IMR-90 (cell line): Measurements from ENCODE around the gene PGBD1. TPM values are rescaled to one million over a fixed set of nuclear protein-coding genes. Genes with fewer than 3 reads are reported as not detected.

Experiments
- ATAC-seq: fragments of 200-7000 bp; cut with Tn5 transposase; 2 replicates; pipeline ENCODE4 v1.9.1; 2020; ENCODE audit warnings: low read depth, mild to moderate bottlenecking, moderate library complexity
- BruUV-seq: library from RNA; stranded (reverse); fragments of 400-500 nt; replicated peaks from 2 replicates; lab custom pipeline; 2021; lab: Mats Ljungman, UMichigan
- CTCF ChIA-PET: fragments of 300-600 bp; formaldehyde crosslinking; extraction: SDS; loops from one replicate; lab custom pipeline; 2021; ENCODE audit warnings: antibody characterized with exemption; lab: Yijun Ruan, JAX
- POLR2A ChIA-PET: fragments of 300-600 bp; sonication (Branson Sonifier 250); formaldehyde crosslinking; loops from one replicate; lab custom pipeline; 2022; ENCODE audit warnings: antibody characterized with exemption; ENCODE audit not compliant: unreplicated experiment; lab: Charles Lee
- DNase-seq: peaks from one replicate; pipeline ENCODE4 v3.0.0; 2013
- H2AFZ ChIP-seq: replicated peaks from 2 replicates; pipeline ENCODE3; 2013; ENCODE audit warnings: low read length, mild to moderate bottlenecking; ENCODE audit not compliant: poor library complexity
- H2AK5ac ChIP-seq: 2 replicates; pipeline ENCODE4 v1.6.1; 2013; ENCODE audit warnings: low read depth, low read length, inconsistent platforms
- H2AK9ac ChIP-seq: replicated peaks from 2 replicates; pipeline ENCODE3; 2013; ENCODE audit warnings: mild to moderate bottlenecking, low read depth, low read length, moderate library complexity; ENCODE audit not compliant: poor library complexity
- H2BK120ac ChIP-seq: 2 replicates; pipeline ENCODE4 v1.6.1; 2013; ENCODE audit warnings: low read depth, low read length, inconsistent platforms
- H2BK15ac ChIP-seq: 3 replicates; pipeline ENCODE4 v1.6.1; 2013; ENCODE audit warnings: low read depth, low read length, inconsistent platforms
- H2BK20ac ChIP-seq: 2 replicates; pipeline ENCODE4 v1.6.1; 2013; ENCODE audit warnings: low read depth, mild to moderate bottlenecking, inconsistent platforms, low read length, moderate library complexity
- H2BK5ac ChIP-seq: 2 replicates; pipeline ENCODE4 v1.6.1; 2013; ENCODE audit warnings: mild to moderate bottlenecking, low read depth, low read length, inconsistent platforms; ENCODE audit not compliant: poor library complexity, severe bottlenecking
- H3K14ac ChIP-seq: replicated peaks from 2 replicates; pipeline ENCODE4 v1.6.1; 2013; ENCODE audit warnings: low read depth, low read length, inconsistent platforms
- H3K18ac ChIP-seq: 2 replicates; pipeline ENCODE4 v1.6.1; 2013; ENCODE audit warnings: low read depth, low read length, control low read depth
- H3K23ac ChIP-seq: 2 replicates; pipeline ENCODE4 v1.6.1; 2013; ENCODE audit warnings: low read depth, low read length, inconsistent platforms
- H3K27ac ChIP-seq: 2 replicates; pipeline ENCODE4 v1.5.1; 2013; ENCODE audit warnings: mild to moderate bottlenecking, control low read depth, low read length; ENCODE audit not compliant: insufficient read depth
- H3K27me3 ChIP-seq: 2 replicates; pipeline ENCODE4 v1.6.1; 2013; ENCODE audit warnings: low read length; ENCODE audit not compliant: control insufficient read depth, insufficient read depth
- H3K36me3 ChIP-seq: 2 replicates; pipeline ENCODE4 v1.6.1; 2013; ENCODE audit warnings: low read length, mixed read lengths; ENCODE audit not compliant: control insufficient read depth, insufficient read depth
- H3K4ac ChIP-seq: 2 replicates; pipeline ENCODE4 v1.6.1; 2013; ENCODE audit warnings: low read depth, low read length, inconsistent platforms
- H3K4me1 ChIP-seq: 2 replicates; pipeline ENCODE4 v1.6.1; 2013; ENCODE audit warnings: low read length, mixed read lengths; ENCODE audit not compliant: control insufficient read depth, insufficient read depth
- H3K4me2 ChIP-seq: 2 replicates; pipeline ENCODE4 v1.6.1; 2013; ENCODE audit warnings: low read depth, mild to moderate bottlenecking, control low read depth, low read length, moderate library complexity
- H3K4me3 ChIP-seq: 2 replicates; pipeline ENCODE4 v1.5.1; 2013; ENCODE audit warnings: low read depth, mild to moderate bottlenecking, control low read depth, low read length, moderate library complexity; ENCODE audit not compliant: insufficient read depth
- H3K56ac ChIP-seq: 2 replicates; pipeline ENCODE4 v1.6.1; 2013; ENCODE audit warnings: low read length, inconsistent platforms; ENCODE audit not compliant: insufficient read depth; ENCODE audit errors: extremely low read depth
- H3K79me1 ChIP-seq, 2 experiments: 2 replicates each; pipeline ENCODE4 v1.6.1; 2013; ENCODE audit warnings: low read length in 2 of 2, inconsistent platforms in 1 of 2, low read depth in 1 of 2
- H3K9ac ChIP-seq: 2 replicates; pipeline ENCODE4 v1.6.1; 2013; ENCODE audit warnings: low read depth, low read length, control low read depth
- H3K9me1 ChIP-seq: 2 replicates; pipeline ENCODE4 v1.6.1; 2013; ENCODE audit warnings: low read length, inconsistent platforms; ENCODE audit not compliant: insufficient read depth
- H3K9me3 ChIP-seq: 2 replicates; pipeline ENCODE4 v1.6.1; 2013; ENCODE audit warnings: low read length; ENCODE audit not compliant: control insufficient read depth, insufficient read depth
- H4K20me1 ChIP-seq: 2 replicates; pipeline ENCODE4 v1.6.1; 2013; ENCODE audit warnings: low read length, inconsistent platforms; ENCODE audit not compliant: insufficient read depth
- H4K5ac ChIP-seq: 2 replicates; pipeline ENCODE4 v1.6.1; 2013; ENCODE audit warnings: mild to moderate bottlenecking, low read depth, low read length, control low read depth
- H4K8ac ChIP-seq, 2 experiments: 2 replicates each; pipeline ENCODE4 v1.6.1; 2013; ENCODE audit warnings: low read depth in 2 of 2, low read length in 2 of 2, control low read depth in 1 of 2, inconsistent platforms in 1 of 2
- H4K91ac ChIP-seq: 2 replicates; pipeline ENCODE4 v1.6.1; 2013; ENCODE audit warnings: low read depth, low read length, inconsistent platforms; ENCODE audit not compliant: insufficient read depth
- BHLHE40 ChIP-seq: fragments of 150-350 bp; IDR thresholded peaks from 2 replicates; pipeline ENCODE4 v1.6.1; 2016; ENCODE audit warnings: mild to moderate bottlenecking, low read depth, low read length
- CEBPB ChIP-seq: IDR thresholded peaks from 2 replicates; pipeline ENCODE4 v1.6.1; 2012; ENCODE audit warnings: low read depth, low read length, improper control_type of control experiment
- CHD1 ChIP-seq: IDR thresholded peaks from 2 replicates; pipeline ENCODE4 v1.6.1; 2012; ENCODE audit warnings: low read depth, low read length, improper control_type of control experiment
- FOS ChIP-seq: fragments of 150-350 bp; IDR thresholded peaks from 2 replicates; pipeline ENCODE4 v1.6.1; 2016; ENCODE audit warnings: low read depth, low read length
- MAFK ChIP-seq: IDR thresholded peaks from 2 replicates; pipeline ENCODE4 v1.6.1; 2012; ENCODE audit warnings: low read depth, low read length, improper control_type of control experiment
- MAZ ChIP-seq: IDR thresholded peaks from 2 replicates; pipeline ENCODE4 v1.6.1; 2012; ENCODE audit warnings: low read depth, mild to moderate bottlenecking, low read length, improper control_type of control experiment, moderate library complexity, borderline replicate concordance
- MXI1 ChIP-seq: IDR thresholded peaks from 2 replicates; pipeline ENCODE4 v1.6.1; 2012; ENCODE audit warnings: low read depth, mild to moderate bottlenecking, low read length, moderate library complexity, borderline replicate concordance
- NFE2L2 ChIP-seq: fragments of 150-350 bp; IDR thresholded peaks from 2 replicates; pipeline ENCODE4 v1.6.1; 2016; ENCODE audit warnings: low read depth, mild to moderate bottlenecking, low read length
- POLR2A ChIP-seq: IDR thresholded peaks from 2 replicates; pipeline ENCODE4 v1.6.1; 2012; ENCODE audit warnings: mild to moderate bottlenecking, low read depth, low read length
- RAD21 ChIP-seq: IDR thresholded peaks from 2 replicates; pipeline ENCODE4 v1.6.1; 2012; ENCODE audit warnings: low read length, improper control_type of control experiment
- RCOR1 ChIP-seq: IDR thresholded peaks from 2 replicates; pipeline ENCODE4 v1.6.1; 2012; ENCODE audit warnings: mild to moderate bottlenecking, low read length, improper control_type of control experiment; ENCODE audit not compliant: insufficient replicate concordance
- RFX5 ChIP-seq: IDR thresholded peaks from 2 replicates; pipeline ENCODE4 v1.8.0; 2012; ENCODE audit warnings: low read depth, mild to moderate bottlenecking, low read length, moderate library complexity
- SMC3 ChIP-seq: fragments of 150-350 bp; IDR thresholded peaks from 2 replicates; pipeline ENCODE4 v1.6.1; 2016; ENCODE audit warnings: low read depth, mild to moderate bottlenecking, antibody characterized with exemption, low read length, moderate library complexity
- WGBS, 2 experiments: methylation state at CpG; one replicate each; pipeline versions ENCODE4 v1.1.5 to v1.1.7; 2013; ENCODE audit warnings: missing lambda C conversion rate in 2 of 2; ENCODE audit not compliant: insufficient read length in 1 of 2; ENCODE audit errors: extremely low coverage in 2 of 2; 5-methylcytosine and 5-hydroxymethylcytosine counted together
- dilution Hi-C: fragments of 300-500 bp; cut with HindIII; formaldehyde crosslinking; loops from one replicate; pipeline ENCODE4 v1.14.3; 2018; ENCODE audit warnings: low sequenced_read_pairs; ENCODE audit not compliant: unreplicated experiment
- in situ Hi-C: fragments of 300-500 bp; cut with MboI; formaldehyde crosslinking; loops from 3 replicates; pipeline ENCODE4 v1.14.3; 2019; ENCODE audit warnings: low sequenced_read_pairs, inconsistent platforms, mixed read lengths
- intact Hi-C: fragments of 100-400 bp; cut with micrococcal nuclease; formaldehyde crosslinking; loops from 2 replicates; pipeline ENCODE4 v1.10.0; 2022
- polyA plus RNA-seq, 3 experiments: library from polyadenylated mRNA; depleted of rRNA; stranded (reverse); fragments of >200 nt; gene quantifications; 2 replicates each; pipeline ENCODE4 v1.2.3, GENCODE V29; 2012; ENCODE audit warnings: low replicate concordance in 1 of 3
- total RNA-seq: library from RNA; depleted of rRNA; stranded (reverse); fragments of >200 nt; gene quantifications from 2 replicates; pipeline ENCODE4 v1.2.3, GENCODE V29; 2012
- TF ChIP-seq, protein P1 (sequence below): conservative IDR thresholded peaks from 2 replicates; pipeline ENCODE4 v1.5.1; 2012; ENCODE audit warnings: mild to moderate bottlenecking, low read depth, low read length, improper control_type of control experiment
- TF ChIP-seq, protein P2 (sequence below): fragments of 150-350 bp; IDR thresholded peaks from 2 replicates; pipeline ENCODE4 v1.6.1; 2016; ENCODE audit warnings: low read depth, mild to moderate bottlenecking, low read length, moderate library complexity, borderline replicate concordance
- TF ChIP-seq, protein P3 (sequence below): fragments of 150-350 bp; IDR thresholded peaks from 2 replicates; pipeline ENCODE4 v1.6.1; 2017; ENCODE audit warnings: mild to moderate bottlenecking, antibody characterized with exemption, low read length, low read depth

The PGBD1 gene
- total and polyA plus RNA-seq, 2 of the 4 experiments (the other 2 are of a cell fraction): 3.9 to 6.3 TPM

DNA sequence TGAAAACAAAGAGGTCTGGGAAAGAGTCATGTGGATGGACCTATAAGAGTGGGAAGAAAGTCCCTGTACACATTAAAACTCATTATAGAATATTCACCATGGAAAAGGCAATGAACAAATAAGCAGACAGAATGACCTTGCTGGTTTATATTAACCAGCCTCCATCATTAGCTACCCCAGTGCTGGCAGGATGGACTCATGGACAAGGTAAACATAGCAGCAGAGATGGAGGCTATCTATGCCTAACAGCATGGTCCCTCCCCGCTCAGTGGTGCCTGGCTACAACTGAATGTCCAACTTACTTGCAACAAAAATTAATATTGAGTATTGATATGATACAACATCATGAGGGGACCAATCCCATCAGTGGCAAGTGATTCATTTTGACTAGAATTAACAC is 63.8 kb downstream of the PGBD1 start:
- in situ Hi-C loops (no loop called here), intact Hi-C loops (no loop called here), dilution Hi-C loops (no loop called here)
- no peak overlapping the region for H3K4ac ChIP-seq
- no peak overlapping the region for H3K56ac ChIP-seq
- no peak overlapping the region for H3K18ac ChIP-seq
- H3K14ac ChIP-seq: no peak overlapping the region
- no peak overlapping the region for H2AFZ ChIP-seq
- TF ChIP-seq POLR2A (no peak), NFE2L2 (no peak), MXI1 (no peak), BHLHE40 (no peak), RAD21 (no peak), MAFK (no peak), CEBPB (no peak), RFX5 (no peak), FOS (no peak), RCOR1 (no peak), MAZ (no peak), SMC3 (no peak), CHD1 (no peak)
- TF ChIP-seq, protein P1, sequence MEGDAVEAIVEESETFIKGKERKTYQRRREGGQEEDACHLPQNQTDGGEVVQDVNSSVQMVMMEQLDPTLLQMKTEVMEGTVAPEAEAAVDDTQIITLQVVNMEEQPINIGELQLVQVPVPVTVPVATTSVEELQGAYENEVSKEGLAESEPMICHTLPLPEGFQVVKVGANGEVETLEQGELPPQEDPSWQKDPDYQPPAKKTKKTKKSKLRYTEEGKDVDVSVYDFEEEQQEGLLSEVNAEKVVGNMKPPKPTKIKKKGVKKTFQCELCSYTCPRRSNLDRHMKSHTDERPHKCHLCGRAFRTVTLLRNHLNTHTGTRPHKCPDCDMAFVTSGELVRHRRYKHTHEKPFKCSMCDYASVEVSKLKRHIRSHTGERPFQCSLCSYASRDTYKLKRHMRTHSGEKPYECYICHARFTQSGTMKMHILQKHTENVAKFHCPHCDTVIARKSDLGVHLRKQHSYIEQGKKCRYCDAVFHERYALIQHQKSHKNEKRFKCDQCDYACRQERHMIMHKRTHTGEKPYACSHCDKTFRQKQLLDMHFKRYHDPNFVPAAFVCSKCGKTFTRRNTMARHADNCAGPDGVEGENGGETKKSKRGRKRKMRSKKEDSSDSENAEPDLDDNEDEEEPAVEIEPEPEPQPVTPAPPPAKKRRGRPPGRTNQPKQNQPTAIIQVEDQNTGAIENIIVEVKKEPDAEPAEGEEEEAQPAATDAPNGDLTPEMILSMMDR: no peak
- TF ChIP-seq, protein P2, sequence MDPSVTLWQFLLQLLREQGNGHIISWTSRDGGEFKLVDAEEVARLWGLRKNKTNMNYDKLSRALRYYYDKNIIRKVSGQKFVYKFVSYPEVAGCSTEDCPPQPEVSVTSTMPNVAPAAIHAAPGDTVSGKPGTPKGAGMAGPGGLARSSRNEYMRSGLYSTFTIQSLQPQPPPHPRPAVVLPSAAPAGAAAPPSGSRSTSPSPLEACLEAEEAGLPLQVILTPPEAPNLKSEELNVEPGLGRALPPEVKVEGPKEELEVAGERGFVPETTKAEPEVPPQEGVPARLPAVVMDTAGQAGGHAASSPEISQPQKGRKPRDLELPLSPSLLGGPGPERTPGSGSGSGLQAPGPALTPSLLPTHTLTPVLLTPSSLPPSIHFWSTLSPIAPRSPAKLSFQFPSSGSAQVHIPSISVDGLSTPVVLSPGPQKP: no peak
- TF ChIP-seq, protein P3, sequence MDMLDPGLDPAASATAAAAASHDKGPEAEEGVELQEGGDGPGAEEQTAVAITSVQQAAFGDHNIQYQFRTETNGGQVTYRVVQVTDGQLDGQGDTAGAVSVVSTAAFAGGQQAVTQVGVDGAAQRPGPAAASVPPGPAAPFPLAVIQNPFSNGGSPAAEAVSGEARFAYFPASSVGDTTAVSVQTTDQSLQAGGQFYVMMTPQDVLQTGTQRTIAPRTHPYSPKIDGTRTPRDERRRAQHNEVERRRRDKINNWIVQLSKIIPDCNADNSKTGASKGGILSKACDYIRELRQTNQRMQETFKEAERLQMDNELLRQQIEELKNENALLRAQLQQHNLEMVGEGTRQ: no peak
- H3K4me1 ChIP-seq: no peaks in the 10 kb centered on the region
- no peak overlapping the region for H2BK20ac ChIP-seq
- no peak for ATAC-seq
- BruUV-seq: no TSS peak
- H4K91ac ChIP-seq: no peak overlapping the region
- no peak overlapping the region for H4K5ac ChIP-seq
- POLR2A ChIA-PET: no interaction called here
- no peak overlapping the region for H4K8ac ChIP-seq
- H2AK5ac ChIP-seq: no peak overlapping the region
- H3K27ac ChIP-seq: no peak overlapping the region
- H2BK5ac ChIP-seq: no peak overlapping the region
- no peaks in the 10 kb centered on the region for H3K36me3 ChIP-seq
- H3K9me1 ChIP-seq: no peaks in the 10 kb centered on the region
- no peak for DNase-seq
- H3K9ac ChIP-seq: no peak overlapping the region
- CTCF ChIA-PET: no interaction called here
- no peak overlapping the region for H2BK15ac ChIP-seq
- no peak overlapping the region for H3K4me3 ChIP-seq
- H3K4me2 ChIP-seq: no peak overlapping the region
- no peaks in the 10 kb centered on the region for H4K20me1 ChIP-seq
- H3K27me3 ChIP-seq: peaks cover 16% of the 10 kb centered on the region
- WGBS, 2 experiments: no CpG with 5 or more reads among the region's 1 CpG
- no peak overlapping the region for H2AK9ac ChIP-seq
- no peak overlapping the region for H3K23ac ChIP-seq
- H3K79me1 ChIP-seq: peaks cover 3 to 5% of the 10 kb centered on the region in 2 experiments; a peak in 3 of 4 replicates
- H3K9me3 ChIP-seq: no peaks in the 10 kb centered on the region
- H2BK120ac ChIP-seq: no peak overlapping the region
